ENCODE data around the gene BMF.

DNA sequence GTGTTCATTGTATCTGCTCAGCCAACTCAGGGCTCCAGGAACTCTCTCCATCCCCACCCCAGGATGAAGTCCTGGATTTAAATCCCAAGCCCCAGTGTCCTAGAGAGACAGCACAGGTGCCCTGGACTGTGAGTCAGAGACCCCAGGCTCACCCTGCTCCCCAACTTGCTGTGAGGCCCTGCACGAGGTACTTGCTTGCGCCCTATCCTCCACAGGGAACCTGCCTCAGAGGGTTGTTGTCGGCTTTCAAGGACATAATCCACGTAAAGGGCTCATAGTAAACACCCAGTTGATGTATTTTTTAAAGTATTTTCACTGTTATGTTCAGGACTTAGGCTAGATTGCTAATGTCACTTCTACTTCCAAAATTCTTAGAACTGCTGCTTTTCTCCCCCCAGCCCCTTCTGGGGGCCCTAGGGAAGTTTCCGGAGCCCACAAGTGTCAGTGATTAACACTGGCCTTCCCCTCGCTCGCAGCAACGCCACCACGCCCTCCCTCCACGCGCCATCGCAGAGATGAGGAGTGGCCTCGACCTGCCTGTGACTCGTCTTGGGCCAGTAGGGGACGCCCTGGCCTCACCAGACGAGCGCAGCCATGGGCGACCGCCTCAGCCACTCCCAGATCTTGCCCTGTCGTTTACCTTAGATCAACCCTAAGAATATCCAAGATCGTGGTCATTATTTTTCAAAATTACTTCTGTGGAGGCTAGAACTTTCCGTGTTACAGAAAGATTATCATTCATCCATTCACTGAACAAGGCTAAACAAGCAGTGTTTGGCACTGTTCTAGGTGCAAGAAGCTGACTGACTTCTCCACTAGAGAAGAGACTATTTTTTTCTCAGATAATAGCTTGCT lies 63.7 kb downstream of the BMF start:
- peak in 3 of 4 experiments; percentile 88 to 97 (median 91) for TF ChIP-seq CTCF (IDR thresholded peaks at IDR 0.05)
- no peak for TF ChIP-seq EP300 (IDR thresholded peaks at IDR 0.05)
